Esophagus squamous epithelium (tissue), 4 donors: ENCODE measurements around the gene MEGF6.

Source experiments
- POLR2A ChIP-seq, 4 donors: fragments of 450-650 bp; IDR thresholded peaks; one replicate each; pipeline ENCODE4 v1.6.1; 2017; ENCODE audit warnings: antibody characterized with exemption in 4 of 4, mild to moderate bottlenecking in 4 of 4, moderate library complexity in 3 of 4
- TF ChIP-seq, protein P1 (sequence below), 6 experiments: fragments of 450-650 bp in 4 of 6; fragments of 200-600 bp in 2 of 6; sonication (generic) in 2 of 6; IDR thresholded peaks; one replicate each; pipeline ENCODE4 v1.5.1; 2016 to 2019; ENCODE audit warnings: antibody characterized with exemption in 6 of 6, mild to moderate bottlenecking in 4 of 6, moderate library complexity in 4 of 6

DNA sequence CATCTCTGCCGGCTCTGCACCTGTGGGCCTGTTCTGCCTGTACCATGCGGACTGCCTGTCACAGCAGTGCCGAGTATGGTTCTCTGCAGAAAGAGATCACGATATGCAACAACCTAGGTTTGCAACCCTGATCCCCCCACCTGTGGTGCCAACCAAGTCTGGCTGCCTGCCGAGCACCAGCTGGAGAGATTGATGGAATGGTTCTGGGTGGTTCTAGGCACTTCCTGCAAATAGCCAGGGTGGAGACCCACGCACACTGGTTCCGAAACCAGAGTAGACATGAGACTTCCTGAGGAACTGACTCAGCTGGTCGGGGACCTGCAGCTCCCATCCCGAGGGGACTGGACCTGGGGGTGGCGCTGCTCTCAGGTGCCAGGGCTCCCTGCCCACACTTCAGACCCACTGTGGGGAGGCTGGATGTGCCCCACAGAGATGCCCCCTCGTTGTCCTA, 18.9 kb upstream of the MEGF6 start:
- TF ChIP-seq, protein P1, sequence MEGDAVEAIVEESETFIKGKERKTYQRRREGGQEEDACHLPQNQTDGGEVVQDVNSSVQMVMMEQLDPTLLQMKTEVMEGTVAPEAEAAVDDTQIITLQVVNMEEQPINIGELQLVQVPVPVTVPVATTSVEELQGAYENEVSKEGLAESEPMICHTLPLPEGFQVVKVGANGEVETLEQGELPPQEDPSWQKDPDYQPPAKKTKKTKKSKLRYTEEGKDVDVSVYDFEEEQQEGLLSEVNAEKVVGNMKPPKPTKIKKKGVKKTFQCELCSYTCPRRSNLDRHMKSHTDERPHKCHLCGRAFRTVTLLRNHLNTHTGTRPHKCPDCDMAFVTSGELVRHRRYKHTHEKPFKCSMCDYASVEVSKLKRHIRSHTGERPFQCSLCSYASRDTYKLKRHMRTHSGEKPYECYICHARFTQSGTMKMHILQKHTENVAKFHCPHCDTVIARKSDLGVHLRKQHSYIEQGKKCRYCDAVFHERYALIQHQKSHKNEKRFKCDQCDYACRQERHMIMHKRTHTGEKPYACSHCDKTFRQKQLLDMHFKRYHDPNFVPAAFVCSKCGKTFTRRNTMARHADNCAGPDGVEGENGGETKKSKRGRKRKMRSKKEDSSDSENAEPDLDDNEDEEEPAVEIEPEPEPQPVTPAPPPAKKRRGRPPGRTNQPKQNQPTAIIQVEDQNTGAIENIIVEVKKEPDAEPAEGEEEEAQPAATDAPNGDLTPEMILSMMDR (IDR thresholded peaks at IDR 0.05): no peak
- TF ChIP-seq POLR2A (IDR thresholded peaks at IDR 0.05): no peak
